ENCODE measurements around the gene RALGPS2.

RALGPS2 gene

DNA sequence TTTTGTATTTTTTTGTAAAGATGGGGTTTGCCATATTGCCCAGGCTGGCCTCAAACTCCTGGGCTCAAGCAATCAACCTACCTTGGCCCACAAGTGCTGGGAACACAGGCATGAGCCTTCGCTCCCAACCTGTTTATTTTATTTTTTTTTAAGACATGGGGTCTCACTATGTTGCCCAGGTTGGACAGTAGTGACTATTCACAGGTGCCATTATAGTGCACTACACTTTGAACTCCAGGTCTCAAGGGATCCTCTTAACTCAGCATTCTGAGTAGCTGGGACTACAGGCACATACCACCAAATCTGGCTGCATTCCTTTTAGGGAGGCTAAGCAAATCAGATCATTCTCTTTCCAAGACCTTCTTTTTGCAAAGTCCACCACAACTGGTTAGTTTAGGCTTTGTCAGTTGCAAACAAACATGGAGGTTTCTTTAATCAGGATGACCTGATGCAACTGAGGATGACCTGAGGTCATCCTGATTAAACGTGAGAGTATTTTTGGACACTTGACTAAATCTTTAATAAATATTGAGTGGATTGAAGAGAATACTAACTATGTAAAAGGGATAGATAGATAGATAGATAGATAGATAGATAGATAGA, 30.0 kb upstream of the RALGPS2 start:
- DNase-seq (ENCODE audit: low read depth): no peak
- TF ChIP-seq, protein P1, sequence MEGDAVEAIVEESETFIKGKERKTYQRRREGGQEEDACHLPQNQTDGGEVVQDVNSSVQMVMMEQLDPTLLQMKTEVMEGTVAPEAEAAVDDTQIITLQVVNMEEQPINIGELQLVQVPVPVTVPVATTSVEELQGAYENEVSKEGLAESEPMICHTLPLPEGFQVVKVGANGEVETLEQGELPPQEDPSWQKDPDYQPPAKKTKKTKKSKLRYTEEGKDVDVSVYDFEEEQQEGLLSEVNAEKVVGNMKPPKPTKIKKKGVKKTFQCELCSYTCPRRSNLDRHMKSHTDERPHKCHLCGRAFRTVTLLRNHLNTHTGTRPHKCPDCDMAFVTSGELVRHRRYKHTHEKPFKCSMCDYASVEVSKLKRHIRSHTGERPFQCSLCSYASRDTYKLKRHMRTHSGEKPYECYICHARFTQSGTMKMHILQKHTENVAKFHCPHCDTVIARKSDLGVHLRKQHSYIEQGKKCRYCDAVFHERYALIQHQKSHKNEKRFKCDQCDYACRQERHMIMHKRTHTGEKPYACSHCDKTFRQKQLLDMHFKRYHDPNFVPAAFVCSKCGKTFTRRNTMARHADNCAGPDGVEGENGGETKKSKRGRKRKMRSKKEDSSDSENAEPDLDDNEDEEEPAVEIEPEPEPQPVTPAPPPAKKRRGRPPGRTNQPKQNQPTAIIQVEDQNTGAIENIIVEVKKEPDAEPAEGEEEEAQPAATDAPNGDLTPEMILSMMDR (IDR thresholded peaks at IDR 0.05; ENCODE audit: insufficient read depth, low read depth, low read length, missing control alignments): no peak
- H3K4me3 ChIP-seq (ENCODE audit: low read depth, low read length): no peak overlapping the region

GRCh38 chr1:178702146-178702545, 22.9 kb upstream of the RALGPS2 start:
- TF ChIP-seq, protein P1 (IDR thresholded peaks at IDR 0.05; ENCODE audit: insufficient read depth, low read depth, low read length, missing control alignments): no peak
- no peak overlapping the region for H3K4me3 ChIP-seq (ENCODE audit: low read depth, low read length)
- DNase-seq (ENCODE audit: low read depth): no peak

- H3K4me3 ChIP-seq (ENCODE audit: low read depth, low read length): no peak overlapping the region
- no peak for DNase-seq (ENCODE audit: low read depth)
- TF ChIP-seq, protein P1 (IDR thresholded peaks at IDR 0.05; ENCODE audit: insufficient read depth, low read depth, low read length, missing control alignments): no peak
Observed at GRCh38 chr1:178704833-178705232, 20.2 kb upstream of the RALGPS2 start.

DNA sequence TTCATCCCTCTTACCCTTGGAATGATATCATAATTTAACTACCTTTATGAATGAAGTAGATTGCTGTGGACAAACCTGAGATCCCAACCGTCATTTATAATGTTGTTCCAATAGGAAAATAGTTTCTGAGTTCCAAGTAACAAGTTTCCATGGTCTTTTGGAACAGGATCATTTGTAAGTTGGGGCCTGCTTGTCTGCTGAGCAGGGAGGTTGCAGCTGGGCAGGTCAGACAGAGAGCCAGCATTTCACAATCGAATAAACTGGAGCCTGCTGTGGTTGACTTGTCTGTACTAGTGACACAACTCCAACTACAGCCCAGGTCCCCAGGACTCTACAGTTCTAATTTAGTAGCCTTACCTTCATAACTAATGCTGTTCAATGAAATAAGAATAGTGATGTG, 18.6 kb upstream of the RALGPS2 start:
- H3K4me3 ChIP-seq (ENCODE audit: low read depth, low read length): no peak overlapping the region
- TF ChIP-seq, protein P1 (IDR thresholded peaks at IDR 0.05; ENCODE audit: insufficient read depth, low read depth, low read length, missing control alignments): no peak
- DNase-seq (ENCODE audit: low read depth): no peak

DNA sequence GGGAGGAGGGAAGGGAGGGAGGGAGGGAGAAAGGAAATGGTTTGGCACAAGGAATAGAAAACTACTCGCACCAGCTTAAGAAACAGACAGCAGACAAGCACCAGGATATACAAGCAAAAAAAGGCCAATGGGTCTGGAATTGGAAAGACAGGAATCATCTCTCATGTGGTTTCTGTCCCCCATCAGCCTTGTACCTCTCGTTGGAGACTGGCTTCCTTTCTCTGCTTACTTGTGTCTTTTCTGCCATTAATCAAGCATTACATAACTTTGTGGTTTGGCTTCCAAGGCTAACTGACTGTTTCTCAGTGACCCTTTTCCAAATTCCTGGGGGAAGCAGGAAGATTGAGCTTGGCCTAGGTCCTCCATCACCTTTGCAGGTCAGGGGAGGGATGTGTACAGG, 11.8 kb upstream of the RALGPS2 start:
- no peak overlapping the region for H3K4me3 ChIP-seq (ENCODE audit: low read depth, low read length)
- TF ChIP-seq, protein P1 (IDR thresholded peaks at IDR 0.05; ENCODE audit: insufficient read depth, low read depth, low read length, missing control alignments): no peak
- DNase-seq (ENCODE audit: low read depth): no peak

DNA sequence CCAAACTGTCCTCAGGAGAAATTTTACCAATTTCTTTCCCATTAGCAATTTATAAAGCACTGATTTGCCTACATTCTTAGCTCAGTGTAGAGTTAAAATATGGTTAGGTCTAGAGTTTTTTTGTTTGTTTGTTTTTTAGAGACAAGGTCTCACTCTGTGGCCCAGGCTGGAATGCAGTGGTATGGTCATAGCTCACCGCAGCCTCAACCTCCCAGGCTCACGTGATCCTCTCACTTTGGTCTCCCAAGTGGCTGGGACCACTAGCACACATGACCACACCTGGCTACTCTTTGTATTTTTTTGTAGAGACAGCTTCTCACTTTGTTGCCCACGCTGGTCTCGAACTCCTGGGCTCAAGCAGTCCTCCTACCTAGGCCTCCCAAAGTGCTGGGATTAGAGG, 10.6 kb upstream of the RALGPS2 start:
- TF ChIP-seq, protein P1 (IDR thresholded peaks at IDR 0.05; ENCODE audit: insufficient read depth, low read depth, low read length, missing control alignments): no peak
- no peak for DNase-seq (ENCODE audit: low read depth)
- no peak overlapping the region for H3K4me3 ChIP-seq (ENCODE audit: low read depth, low read length)

DNA sequence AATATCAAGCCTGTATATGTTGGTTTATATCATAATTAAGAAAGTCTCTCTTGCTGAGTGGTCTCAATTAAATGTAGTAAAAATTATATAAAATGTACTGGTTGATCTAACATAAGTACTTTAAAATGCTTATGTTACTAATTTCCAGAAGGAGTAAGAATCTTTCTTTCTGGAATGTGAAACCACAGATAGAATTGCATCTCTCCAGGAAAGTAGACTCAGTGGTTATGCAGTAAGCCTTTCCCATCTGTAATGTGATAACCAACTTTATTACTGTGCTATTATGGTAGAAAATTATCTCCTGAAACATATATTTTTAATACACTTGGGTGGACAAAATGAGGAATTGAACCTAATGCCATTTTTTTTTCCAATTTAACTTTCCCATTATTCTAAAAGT, 8.9 kb upstream of the RALGPS2 start:
- H3K4me3 ChIP-seq (ENCODE audit: low read depth, low read length): no peak overlapping the region
- no peak for DNase-seq (ENCODE audit: low read depth)

More for the DNA sequence above, 8.9 kb upstream of the RALGPS2 start:
- TF ChIP-seq, protein P1 (IDR thresholded peaks at IDR 0.05; ENCODE audit: insufficient read depth, low read depth, low read length, missing control alignments): no peak
